A172 (cell line): Measurements from ENCODE around the gene TSPAN15. TPM values are rescaled to one million over a fixed set of nuclear protein-coding genes. Genes with fewer than 3 reads are reported as not detected.
A peak's percentile ranks its signal among the peaks of the same experiment; 100 is the strongest.
"Not testable (repeated sequence)": the region's sequence is repeated elsewhere in the genome, so short reads cannot be mapped to it uniquely, and the experiment has no call there.

Source experiments
- DNase-seq: peaks from one replicate; pipeline ENCODE4 v3.0.0-alpha.2; 2015; ENCODE audit warnings: low spot score
- total RNA-seq: library from RNA; depleted of rRNA; stranded (reverse); fragments of >200 nt; shearing (Covaris generic); gene quantifications from 2 replicates; pipeline ENCODE4 v1.2.3, GENCODE V29; 2014

The TSPAN15 gene
- total RNA-seq, 1 experiment from 2014 or later: 18.7 TPM

DNA sequence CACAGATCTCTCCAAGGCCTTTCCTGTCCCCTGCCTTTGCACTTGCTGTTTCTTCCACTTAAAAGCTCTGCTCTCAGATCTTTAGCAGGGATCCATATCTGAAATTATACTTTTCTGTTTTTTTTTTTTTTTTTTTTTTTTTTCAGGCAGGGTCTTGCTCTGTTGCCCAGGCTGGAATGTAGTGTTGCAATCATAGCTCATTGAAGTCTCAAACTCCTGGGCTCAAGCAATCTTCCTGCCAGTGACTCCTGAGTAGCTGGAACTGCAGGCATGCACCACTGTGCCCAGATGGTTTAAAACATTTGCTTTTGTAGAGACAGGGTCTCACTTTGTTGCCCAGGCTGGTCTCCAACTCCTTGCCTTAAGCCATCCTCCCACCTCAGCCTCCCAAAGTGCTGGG lies 5.0 kb upstream of the TSPAN15 start:
- DNase-seq: no peak

DNA sequence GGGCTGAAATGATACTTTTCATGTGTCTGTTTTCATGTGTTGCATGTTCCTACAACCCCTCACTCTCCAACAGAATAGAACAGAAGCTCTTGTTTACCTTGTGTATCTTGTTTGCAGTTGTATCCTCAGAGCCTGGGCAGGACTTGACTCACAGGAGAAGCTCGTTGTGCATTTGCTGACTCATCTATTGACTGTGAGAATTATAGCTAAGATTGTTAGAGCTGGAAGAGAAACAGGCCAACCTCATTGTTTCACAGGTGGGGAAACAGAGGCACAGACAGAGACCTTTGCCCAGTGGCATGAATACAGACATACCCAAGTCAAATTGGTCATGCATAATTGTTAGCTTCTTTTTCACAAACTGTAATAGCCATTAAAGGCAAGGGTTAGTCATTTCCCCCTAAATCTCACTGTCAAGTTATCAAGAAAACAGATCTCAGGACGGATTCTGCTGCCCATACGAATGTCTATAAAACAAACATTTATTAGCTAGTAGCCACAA lies 4.6 kb upstream of the TSPAN15 start:
- DNase-seq: peak; percentile 79

DNA sequence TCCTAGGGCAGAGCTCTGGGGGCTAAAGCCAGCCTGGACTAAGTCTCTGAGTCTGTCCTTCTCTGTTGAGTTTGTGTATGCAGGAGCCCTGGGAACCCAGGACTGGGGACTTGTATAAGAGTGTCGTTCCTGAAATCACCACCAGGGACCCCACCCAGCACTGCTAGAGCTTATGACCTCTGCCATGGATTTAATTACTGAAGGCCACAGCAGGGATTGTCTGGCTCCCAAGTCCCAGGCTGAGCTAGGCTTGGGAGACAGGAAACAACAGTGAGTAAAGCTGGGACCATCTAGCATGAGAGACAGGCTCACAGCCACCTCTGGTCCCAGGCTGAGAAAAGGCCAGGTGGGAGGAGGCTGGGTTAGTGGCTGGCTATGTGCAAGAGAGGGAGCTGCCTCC lies 1.4 kb upstream of the TSPAN15 start:
- peak; percentile 77 for DNase-seq

DNA sequence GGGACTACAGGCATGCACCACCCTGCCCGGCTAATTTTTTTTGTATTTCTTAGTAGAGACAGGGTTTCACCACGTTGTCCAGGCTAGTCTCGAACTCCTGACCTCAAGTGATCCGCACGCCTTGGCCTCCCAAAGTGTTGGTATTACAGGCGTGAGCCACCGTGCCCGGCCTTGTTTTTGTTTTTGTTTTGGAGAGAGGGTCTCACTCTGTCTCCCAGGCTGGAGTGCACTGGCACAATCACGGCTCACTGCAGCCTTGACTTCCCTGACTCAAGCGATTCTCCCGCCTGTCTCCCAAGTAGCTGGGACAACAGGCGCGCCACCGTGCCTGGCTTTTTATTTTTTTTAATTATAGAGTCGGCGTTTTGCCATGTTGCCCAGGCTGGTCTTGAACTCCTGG lies 870 bp upstream of the TSPAN15 start:
- DNase-seq: not testable (repeated sequence)

DNA sequence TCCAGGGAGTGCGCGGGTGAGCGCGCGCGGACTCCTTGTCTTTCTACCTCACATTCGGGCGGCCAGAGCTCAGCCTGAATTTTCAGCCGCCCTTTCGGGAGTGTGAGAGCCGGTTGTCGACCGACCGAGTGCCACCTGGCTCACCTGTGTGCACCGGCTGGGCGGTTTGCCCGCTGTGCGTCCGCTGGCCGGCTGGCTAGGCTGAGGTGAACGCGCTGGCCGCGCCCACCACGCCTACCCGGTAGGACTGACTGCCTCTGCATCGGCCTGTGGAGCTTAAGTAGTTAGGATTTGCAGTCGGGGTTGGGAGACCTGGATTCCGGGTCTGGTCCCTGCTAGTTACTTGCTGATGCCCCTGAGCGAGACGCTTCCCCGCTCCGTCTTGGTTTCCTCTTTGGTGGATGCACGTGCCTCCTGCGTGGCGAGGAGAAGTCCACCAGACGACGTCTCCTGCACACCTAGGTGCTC lies 553 bp downstream of the TSPAN15 start:
- no peak for DNase-seq

DNA sequence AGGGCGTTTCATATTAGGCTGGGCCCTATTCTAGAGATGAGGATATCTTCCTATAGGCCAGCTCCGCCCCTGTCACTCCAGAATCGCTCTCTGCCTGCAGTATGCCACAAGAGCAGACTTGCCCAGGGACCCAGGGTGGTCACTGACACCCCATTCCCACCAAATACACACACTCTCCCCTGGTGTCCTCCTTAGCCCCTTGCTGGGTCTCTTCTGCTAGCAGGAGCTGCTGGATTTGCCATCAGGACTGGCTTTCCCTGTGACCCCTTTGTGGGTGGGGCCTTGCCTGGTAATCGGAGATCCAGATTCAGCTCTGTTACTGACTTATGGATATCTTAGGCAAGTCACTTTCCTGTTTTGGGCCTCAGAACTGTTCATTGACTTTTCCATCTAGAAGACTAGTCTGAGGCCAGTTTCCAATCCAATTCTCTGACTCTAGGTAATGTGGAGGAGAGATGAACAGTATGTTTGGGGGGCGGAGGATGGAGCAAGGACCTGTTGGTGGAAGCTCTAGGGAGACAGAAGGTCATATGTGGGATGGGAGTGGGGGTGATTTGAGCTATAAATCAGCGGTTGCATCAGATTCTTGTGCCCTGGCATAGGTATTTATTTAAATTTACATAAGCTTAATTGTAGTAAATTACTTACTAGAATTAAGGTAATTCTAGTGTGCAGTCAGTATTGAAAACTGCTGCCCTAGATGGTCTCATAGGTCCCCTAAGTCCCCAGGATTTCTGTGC lies 1.6 kb downstream of the TSPAN15 start:
- no peak for DNase-seq

DNA sequence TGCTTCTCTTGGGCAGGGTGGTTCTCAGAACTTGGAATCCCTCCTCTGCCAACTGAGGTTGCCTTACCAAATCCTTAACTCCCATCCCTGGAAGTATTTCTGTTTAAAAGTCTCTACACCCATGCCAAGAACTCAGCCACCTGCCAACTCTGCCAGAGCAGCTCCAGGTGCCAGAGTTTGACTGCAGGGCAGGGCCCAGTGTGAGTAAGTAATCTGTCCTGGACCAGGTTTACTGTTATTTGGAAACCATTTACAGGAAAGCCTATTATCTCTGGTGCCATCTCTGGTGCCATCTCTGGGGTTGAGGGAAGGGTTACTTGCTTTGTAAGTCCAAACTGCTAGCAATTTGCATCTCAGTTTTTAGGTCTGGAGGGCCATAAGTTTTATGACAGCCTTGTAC lies 2.5 kb downstream of the TSPAN15 start:
- DNase-seq: no peak

DNA sequence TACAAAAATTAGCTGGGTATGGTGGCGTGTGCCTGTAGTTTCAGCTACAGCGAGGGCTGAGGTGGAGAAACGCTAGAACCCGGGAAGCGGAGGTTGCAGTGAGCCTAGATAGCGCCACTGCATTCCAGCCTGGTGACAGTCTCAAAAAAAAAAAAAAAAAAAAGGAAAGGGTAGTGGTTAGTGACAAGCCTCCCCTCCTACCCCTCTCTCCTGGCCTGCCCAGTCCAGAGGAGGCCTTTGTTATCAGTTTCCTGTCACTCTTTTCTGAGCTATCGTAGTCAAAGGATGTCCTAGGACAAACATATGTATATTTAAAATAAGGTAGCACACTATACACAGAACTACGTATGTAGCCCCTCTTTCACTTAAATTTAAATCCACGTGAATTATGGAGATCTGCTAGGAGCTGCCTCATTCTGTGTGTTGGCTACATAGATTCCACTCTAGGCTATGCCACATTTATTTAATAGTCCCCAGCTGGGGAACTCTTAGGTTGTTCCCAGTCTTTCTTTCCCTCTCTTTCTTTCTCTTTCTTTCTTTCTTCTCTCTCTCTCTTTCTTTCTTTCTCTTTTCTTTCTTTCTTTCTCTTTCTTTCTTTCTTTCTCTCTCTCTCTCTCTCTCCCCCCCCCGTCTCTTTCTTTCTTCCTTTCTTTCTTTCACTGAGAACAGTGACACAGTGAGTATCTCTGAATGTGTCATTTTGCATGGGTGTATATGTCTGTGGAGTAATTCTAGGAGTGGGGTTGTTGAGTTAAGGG lies 3.9 kb downstream of the TSPAN15 start:
- DNase-seq: no peak

DNA sequence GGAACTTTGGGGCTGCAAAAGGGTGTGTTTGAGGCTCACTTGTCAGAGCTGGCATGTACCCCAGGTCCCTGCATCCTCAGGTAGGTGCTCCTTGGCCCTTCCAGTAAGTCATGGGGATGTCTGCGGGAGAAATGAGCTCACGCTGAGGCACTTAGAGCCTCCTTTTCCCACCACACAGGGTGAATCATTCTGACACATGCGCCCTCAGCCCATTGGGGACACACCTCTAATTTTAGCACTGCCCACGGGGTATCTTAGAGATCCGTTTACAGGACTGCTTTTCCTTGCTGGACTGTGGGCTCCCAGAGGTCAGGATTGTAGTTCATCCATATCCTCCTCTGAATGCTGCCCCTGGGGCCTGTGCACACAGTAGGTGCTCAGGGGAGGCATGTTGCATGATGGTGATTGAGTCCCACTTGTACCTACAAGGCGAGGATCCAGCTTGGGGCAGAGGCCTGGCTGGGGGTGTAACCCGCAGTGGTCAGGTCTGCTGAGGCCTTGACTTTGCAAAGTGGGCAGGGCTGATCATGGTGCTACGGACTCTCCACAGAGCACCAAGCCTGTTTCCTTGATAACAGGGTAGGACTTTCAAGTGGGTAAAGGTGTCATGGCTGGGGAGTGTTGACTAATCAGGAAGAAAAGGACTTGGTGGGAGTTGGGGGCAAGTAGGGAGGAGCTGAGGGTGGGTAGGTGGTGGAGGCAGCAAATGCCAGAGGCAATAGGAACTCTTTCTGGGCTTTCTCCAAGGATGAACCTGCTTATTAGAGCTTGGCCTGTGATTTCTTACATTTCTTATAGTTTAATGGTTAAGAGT lies 5.8 kb downstream of the TSPAN15 start:
- peak; percentile 84 for DNase-seq

DNA sequence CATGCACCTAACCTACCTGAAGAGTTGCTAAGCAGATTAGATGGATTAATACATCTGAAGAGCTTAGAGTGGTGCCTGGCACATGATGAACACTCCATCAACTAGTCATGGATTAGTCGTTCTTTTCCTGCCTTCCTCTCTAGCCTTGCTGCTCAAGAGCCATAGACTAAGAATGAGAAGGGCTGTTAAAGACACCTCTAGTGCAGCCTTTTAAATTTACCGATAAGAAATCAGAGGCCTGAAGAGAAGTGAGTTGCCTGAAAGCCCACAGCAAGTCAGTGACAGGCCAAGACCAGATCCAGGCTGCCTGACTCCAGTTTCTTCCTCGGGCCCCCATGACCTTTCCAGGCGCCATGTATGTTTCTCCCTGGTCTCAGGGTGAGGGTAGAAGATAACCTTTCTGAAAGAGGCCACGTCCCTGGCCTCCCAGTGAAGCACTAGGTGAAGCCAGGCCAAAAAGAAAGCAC lies 6.5 kb downstream of the TSPAN15 start:
- no peak for DNase-seq

DNA sequence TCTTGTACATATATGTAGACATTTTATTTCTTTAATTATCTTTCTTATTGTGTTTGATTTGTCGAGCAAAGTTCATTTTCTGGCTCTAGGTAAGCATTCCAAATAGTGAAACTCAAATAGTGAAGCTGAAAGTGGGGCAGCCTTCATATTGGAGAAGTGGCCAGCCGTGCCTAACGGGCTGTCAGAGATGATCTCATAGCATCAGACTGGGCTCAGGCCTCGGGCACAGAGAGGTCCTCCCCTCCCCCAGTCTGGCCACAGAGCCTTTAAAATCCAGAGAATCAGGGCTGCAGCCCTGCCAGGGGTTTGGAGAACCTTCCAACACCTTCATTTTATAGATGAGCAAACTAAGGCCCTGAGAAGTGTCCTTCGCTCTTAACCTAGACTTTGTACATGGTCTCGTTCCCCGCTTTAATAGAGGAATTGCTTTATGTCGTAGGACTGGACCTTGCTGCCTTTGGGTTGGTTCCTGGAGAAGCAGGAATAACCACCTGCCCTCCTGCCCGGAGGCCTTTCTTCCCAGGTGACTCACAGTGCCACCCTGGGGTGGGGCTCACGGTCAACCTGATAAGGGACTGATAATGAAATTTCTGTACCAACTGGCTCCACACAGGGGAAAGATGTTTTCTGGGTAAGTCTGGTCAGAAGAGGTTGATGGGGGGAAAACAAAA lies 7.3 kb downstream of the TSPAN15 start:
- DNase-seq: peak; percentile 51

DNA sequence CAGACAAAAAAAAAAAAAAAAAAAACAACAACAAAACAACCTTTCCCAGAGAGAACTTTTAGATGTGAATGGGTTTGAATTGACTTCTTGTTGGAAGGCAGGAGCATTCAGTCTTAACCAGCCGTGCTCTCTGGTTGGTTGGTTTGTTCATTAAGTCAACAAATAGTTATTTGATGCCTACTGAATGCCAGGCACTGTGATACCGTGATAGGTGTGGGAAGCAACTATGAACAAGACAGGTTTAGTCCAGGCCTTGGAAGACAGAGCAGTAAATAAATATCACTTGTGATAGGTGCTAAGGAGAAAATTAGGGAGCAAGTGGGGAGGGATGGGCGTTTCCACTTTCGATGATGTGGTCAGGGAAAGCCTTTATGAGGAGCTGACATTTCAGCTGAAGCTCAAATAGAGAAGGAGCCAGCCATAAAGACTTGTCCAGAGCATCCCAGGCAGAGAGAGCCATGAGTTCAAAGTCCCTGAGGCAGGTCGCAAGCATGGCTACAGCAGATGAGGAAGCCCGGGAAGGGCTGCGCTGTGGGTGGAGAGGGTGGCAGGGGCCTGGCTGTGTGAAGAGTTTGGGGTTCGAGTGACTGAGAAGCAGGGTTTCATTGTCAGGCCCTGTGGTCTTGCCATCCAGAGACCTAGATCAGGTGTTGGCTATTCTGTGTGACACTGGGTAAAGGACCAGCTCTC lies 8.0 kb downstream of the TSPAN15 start:
- DNase-seq: no peak

DNA sequence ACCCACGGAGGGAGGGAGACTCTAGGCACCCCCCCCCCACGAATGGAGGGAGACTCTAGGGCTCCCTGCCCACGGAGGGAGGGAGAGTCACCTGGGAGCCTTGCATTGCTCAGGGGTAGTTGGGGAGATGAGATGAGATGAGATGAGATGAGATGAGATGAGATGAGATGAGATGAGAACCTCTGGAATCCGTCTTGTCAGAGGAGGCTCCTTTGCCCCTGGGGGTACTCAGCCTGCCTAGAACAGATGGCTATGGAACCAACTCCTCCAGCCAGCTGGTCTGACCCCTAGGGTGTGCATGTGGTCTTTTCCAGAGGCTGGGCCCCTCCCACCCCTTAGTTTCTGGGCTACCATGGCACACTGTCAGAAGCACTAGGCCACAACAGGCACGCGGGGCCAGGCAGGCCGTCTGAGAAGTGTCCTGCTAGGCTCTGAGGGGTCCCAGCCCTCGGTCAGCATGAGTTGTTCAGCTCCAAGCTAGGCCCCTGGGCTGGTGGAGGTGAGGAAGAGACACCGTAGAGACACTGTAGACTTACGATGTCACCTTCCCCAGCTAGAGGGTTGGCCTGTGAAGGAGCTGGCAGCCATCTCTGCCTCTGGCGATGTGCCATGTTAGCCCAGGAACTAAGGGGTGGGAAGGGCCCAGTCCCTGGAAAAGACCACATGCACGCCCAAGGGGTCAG lies 8.8 kb downstream of the TSPAN15 start:
- no peak for DNase-seq

DNA sequence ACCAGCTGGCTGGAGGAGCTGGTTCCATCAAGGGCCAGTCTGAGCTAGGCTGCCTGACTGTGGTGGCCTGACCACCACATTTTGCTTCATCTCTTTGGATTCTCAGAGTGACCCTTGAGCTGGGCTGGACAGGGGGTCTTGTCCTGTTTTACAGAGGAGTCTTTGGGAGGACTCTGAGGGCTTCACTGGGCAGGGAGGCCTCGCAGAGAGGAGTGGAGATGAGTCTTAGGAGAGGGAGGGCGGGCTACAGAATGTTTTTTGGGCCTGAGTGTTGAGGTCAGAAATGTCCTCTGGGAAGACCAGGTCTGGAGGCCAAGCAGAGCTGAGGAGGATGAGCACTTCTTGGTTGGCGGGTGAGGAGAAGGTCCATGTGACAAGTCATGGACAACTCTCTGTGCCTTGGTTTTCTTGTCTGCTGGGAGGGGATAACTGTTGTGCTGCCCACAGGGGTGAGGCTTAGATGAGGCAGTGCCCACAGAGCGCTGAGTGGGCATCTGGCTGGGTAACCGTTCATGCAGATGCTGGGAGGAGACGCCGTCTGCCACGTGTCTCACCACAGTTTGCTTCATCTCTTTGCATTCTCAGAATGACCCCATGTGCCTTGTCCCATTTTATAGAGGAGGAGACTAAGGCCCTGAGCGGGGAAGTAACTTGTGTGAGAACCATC lies 9.4 kb downstream of the TSPAN15 start:
- DNase-seq: no peak

DNA sequence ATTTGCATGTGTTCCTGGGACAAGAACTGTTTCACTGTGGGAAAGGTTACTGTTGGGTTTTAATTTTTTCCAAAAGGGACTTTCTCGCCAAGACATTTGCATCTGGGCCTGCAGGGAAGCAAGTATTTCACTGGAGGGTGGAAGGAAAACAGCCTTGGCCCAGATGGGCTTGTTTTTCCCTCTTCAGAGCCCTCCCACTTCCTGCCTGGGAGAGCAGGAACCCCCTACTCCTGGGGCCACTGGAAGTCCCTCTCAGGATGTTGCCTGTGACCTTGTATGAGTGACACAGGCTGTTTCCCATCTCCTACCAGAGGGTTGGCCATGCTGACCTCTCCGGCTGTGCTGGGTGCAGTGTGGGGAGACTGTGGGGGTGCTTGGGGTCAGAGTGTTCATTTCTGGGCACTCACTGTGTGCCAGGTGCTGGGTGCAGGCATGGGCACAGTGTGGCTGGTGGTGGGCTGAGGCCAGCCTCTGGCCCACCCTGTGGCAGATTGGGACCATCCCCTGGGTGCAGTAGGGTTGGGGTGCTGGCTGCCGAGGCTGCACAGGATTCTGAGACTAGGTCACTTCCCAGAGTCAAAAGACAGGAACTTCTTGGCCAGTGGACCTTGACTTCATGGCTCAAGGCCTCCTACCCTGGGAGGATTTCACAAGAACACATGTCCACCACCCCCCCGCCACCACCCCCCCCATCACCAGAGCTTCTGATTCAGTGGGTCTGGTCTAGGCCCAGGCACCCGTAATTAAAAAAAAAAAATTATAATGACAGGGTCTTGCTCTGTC lies 10.2 kb downstream of the TSPAN15 start:
- DNase-seq: no peak

DNA sequence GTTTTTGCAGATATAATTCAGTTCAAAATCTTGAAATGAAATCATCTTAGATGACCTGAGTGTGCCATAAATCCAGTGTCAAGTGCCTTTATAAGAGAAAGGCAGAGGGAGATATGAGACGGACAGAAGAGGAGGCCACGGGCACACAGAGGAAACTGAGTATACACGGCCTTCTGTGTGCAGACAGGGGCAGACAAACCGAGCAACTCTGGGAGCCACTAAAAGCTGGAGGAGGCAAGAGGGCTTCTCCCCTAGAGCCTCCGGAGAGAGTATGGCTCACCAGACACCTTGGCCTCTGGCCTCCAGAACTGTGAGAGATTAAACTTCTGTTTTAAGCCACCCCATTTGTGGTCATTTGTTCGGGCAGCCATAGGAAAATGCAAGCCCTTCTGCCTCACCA lies 12.6 kb downstream of the TSPAN15 start:
- DNase-seq: no peak

DNA sequence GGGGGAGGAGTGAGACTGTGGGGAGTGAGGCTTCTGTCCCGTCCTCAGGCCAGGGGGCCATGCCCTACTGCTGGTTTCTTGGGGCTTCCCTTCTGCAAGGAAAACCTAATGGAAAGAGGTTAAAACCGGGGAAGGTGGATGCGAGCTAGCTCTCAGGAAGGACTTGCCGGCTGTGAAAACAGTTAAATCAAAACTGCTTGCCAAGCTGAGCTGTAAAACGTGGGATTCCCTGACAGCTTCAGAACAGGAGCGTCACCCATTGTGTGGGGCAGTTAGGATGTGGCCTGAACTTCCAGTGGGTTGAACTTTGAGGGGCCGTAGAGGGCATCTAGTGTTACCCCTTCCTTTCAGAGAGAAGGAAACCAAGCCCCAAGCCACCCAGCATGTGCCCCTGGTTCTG lies 13.1 kb downstream of the TSPAN15 start:
- no peak for DNase-seq

DNA sequence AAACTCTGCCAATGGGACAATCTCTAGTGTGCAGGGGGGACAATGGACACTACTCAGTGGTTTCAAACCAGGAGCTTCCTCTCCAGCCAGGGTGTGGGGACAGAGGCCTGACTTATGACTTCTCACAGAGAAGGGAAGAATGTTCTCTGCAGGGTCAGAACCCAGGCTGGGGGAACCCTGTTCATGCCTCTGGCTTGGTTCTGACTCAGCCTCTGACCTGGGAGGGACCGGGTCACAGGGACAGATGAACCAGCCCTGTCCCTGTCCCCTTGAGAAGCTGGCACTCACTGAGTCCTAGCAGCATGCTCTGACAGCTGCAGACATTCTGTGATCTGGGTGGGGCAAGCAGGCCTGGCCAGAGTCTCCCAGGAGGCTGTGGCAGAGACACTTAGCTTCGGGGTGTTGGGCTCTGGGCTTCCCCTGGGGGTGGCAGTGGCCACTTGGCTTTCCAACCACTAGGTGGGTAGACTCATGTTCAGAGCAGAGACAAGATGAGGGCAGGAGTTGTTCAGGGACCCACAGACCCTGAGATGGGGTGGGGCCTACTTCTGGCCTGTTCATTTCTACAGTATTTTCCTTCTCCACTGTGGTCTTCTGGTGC lies 13.6 kb downstream of the TSPAN15 start:
- no peak for DNase-seq
